Fibroblast of villous mesenchyme (primary cell): Measurements from ENCODE around the gene CEP126. TPM values are rescaled to one million over a fixed set of nuclear protein-coding genes. Genes with fewer than 3 reads are reported as not detected.

Experiments used
- DNase-seq: peaks from one replicate; pipeline ENCODE4 v3.0.0-alpha.2; 2010; ENCODE audit warnings: low read depth
- H3K4me3 ChIP-seq: 2 replicates; pipeline ENCODE4 v1.5.1; 2011; ENCODE audit warnings: low read depth, mild to moderate bottlenecking, low read length
- total RNA-seq: library from RNA; depleted of rRNA; stranded (reverse); fragments of >200 nt; gene quantifications from 2 replicates; pipeline ENCODE4 v1.2.3, GENCODE V29; 2012
- TF ChIP-seq, protein P1 (sequence below): IDR thresholded peaks from 2 replicates; pipeline ENCODE4 v1.5.1; 2012; ENCODE audit warnings: low read depth, mild to moderate bottlenecking, low read length; ENCODE audit not compliant: insufficient read depth

The CEP126 gene
- total RNA-seq, 1 donor = 2.2 TPM

- TF ChIP-seq, protein P1, sequence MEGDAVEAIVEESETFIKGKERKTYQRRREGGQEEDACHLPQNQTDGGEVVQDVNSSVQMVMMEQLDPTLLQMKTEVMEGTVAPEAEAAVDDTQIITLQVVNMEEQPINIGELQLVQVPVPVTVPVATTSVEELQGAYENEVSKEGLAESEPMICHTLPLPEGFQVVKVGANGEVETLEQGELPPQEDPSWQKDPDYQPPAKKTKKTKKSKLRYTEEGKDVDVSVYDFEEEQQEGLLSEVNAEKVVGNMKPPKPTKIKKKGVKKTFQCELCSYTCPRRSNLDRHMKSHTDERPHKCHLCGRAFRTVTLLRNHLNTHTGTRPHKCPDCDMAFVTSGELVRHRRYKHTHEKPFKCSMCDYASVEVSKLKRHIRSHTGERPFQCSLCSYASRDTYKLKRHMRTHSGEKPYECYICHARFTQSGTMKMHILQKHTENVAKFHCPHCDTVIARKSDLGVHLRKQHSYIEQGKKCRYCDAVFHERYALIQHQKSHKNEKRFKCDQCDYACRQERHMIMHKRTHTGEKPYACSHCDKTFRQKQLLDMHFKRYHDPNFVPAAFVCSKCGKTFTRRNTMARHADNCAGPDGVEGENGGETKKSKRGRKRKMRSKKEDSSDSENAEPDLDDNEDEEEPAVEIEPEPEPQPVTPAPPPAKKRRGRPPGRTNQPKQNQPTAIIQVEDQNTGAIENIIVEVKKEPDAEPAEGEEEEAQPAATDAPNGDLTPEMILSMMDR = no peak
- H3K4me3 ChIP-seq = no peak overlapping the region
- DNase-seq = no peak
Observed at GRCh38 chr11:102017026-102017425, 102.2 kb downstream of the CEP126 start.

DNA sequence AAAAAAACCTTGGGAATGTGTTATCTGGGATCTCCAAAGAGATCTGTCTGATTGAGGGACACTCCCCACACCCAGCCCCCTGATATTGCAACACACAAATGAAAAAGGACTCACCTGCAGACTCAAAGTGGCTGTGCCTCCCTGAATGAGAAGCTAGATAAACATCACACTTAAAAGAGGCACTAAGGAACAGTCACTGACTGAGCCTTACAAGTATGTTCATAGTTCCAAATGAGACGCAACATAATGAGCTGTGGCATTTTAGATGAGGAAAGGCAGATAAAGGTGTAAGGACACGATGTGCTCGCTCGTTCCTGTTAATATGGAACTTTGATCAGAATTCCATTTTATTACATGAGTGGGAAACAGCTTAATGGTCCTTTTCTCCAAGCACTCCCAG is 111.4 kb downstream of the CEP126 start:
- no peak overlapping the region for H3K4me3 ChIP-seq
- DNase-seq = peak; percentile 10
- TF ChIP-seq, protein P1 = no peak

DNA sequence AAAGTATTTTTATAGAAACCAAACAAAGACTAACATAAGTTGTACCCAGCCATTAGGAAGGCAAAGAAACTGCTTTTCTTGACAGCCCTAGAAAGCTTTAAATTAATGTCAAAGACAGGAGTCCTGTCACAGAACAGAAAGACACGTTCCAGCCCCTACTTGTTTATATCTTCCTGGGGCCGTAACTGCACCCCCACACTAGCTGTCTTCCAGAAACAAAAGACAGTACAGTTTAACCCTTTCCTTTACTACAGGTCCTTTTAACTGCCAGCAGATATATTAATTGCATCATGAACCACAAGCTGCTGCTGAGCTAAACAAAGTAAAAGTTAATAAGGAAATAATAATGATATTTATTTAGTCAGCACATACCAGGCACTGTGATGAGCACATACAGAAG is 112.1 kb downstream of the CEP126 start:
- no peak overlapping the region for H3K4me3 ChIP-seq
- TF ChIP-seq, protein P1 = no peak
- peak; percentile 48 for DNase-seq

DNA sequence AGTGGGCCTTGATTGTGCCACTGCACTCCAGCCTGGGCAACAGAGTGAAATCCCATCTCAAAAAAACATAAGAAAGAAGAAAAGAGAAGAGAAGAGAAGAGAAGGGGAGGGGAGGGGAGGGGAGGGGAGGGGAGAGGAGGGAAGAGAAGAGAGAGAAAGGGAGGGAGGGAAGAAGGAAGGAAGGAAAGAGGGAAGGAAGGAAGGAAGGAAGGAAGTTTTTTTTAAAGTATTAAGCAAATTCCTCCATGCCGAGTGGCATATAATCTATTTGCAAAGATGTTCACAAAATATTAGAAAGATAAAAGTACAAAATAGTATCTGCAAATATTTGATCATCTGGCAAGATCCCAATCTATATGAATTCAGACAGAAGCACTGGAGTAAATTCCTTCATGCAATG is 121.9 kb downstream of the CEP126 start:
- TF ChIP-seq, protein P1 = no peak
- H3K4me3 ChIP-seq = no peak overlapping the region
- DNase-seq = no peak

DNA sequence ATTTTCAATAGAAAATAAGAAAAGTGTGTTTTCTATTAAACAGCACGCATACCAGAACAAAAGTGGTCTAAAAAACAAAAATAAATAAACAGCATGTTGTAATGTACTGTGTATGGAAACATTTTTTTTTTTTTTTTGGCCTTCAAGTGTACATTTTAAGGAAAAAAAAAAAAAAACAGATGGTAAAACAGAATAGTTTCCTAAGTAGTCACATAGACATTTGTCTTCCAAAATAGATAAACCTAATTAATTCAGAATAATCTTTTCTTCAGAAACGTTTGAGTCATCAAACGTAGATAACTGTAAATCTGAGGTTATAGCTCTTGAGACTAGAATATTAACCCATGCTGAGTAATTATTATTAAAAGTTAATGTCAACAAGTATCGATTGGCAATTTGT is 132.0 kb downstream of the CEP126 start:
- peak; percentile 19 for DNase-seq
- peak overlapping the region; percentile 66 for H3K4me3 ChIP-seq

GRCh38 chr11:102047305-102047924 is 132.6 kb downstream of the CEP126 start, which contains the start of gene CFAP300:
CFAP300 (plus strand) TSS chr11:102047437; CDS start chr11:102047471, 34 bp downstream.
- DNase-seq = peak; percentile 71
- TF ChIP-seq, protein P1 = no peak
- H3K4me3 ChIP-seq = peak within 1 kb of the TSS; percentile 66

More for the DNA sequence above, 132.0 kb downstream of the CEP126 start:
- TF ChIP-seq, protein P1 = no peak

Other genes starting within 250 kb of the CEP126 start
- not detected in 2 replicates for gene ANGPTL5, start 1.5 kb downstream of the CEP126 start, total RNA-seq
- 2.9 and 4.7 TPM in 2 replicates for gene CFAP300, start 132.4 kb downstream of the CEP126 start, total RNA-seq
- 127 and 148 TPM in 2 replicates for gene YAP1, start 195.4 kb downstream of the CEP126 start, total RNA-seq